Measurements from ENCODE around the gene TBX2.

Gene TBX2

GRCh38 chr17:61397086-61397842 lies 2.4 kb upstream of the TBX2 start:
- H3K9me3 ChIP-seq (ENCODE audit: control insufficient read depth, insufficient read depth, low read depth, low read length), result no peaks in the 10 kb centered on the region
- CTCF ChIA-PET, result interaction anchor here (0.6 kb wide), 2 partner anchors 110 to 244 kb away, joined by 3 to 4 read pairs; no protein-coding TSS in a partner anchor
- H3K36me3 ChIP-seq (ENCODE audit: control insufficient read depth in 2 of 2, insufficient read depth in 1 of 2, low read length in 2 of 2), result peaks cover 0 to 16% of the 10 kb centered on the region in 2 experiments; a peak in 1 of 3 replicates
- peaks cover 5% of the 10 kb centered on the region for H3K4me1 ChIP-seq (ENCODE audit: control insufficient read depth, insufficient read depth, low read length)
- POLR2A ChIA-PET, result no interaction called here
- no peak for TF ChIP-seq ZNF175 (tag by site-specific recombination; IDR thresholded peaks at IDR 0.05)
- TF ChIP-seq, protein P1, sequence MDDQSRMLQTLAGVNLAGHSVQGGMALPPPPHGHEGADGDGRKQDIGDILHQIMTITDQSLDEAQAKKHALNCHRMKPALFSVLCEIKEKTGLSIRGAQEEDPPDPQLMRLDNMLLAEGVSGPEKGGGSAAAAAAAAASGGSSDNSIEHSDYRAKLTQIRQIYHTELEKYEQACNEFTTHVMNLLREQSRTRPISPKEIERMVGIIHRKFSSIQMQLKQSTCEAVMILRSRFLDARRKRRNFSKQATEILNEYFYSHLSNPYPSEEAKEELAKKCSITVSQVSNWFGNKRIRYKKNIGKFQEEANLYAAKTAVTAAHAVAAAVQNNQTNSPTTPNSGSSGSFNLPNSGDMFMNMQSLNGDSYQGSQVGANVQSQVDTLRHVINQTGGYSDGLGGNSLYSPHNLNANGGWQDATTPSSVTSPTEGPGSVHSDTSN (CRISPR knock-in tag; IDR thresholded peaks at IDR 0.05), result 0 out of 2 replicates have a peak, but pooled peaks have one; percentile 39
- peak overlapping the region; percentile 26 for H3K4me3 ChIP-seq (ENCODE audit: low read depth, low read length)
- no peak overlapping the region for H3K27ac ChIP-seq (ENCODE audit: extremely low read depth, low read depth, low read length)

DNA sequence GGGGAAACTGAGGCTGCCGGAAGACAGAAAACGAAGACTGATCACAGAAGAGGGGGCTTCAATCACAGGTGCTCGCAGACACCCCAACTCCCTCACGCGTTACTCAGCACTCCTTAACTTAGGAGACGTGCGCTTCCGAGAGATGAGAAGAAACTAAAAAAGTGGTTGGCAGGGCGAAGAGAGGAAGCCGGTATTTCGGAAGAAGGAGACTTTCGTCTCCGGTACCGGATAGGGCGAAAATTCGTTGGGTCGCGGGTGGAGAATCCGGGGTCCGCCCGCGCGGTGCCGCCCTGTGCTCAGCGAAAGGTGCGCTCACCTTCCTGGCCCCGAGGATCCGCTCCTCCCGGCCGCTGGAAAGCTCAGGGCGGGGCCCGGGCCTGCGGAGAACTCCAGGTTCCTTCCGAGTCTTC lies 917 bp upstream of the TBX2 start:
- Histone ChIP-seq H3K9me3 (ENCODE audit: control insufficient read depth, insufficient read depth, low read depth, low read length) (no peaks in the 10 kb centered on the region), H3K36me3 (ENCODE audit: control insufficient read depth in 2 of 2, insufficient read depth in 1 of 2, low read length in 2 of 2) (peaks cover 5 to 23% of the 10 kb centered on the region in 2 experiments; a peak in 2 of 3 replicates), H3K27ac (ENCODE audit: extremely low read depth, low read depth, low read length) (peak overlapping the region; percentile 97; the same call in 1 of the 2 replicates), H3K4me3 (ENCODE audit: low read depth, low read length) (peak overlapping the region; percentile 81), H3K4me1 (ENCODE audit: control insufficient read depth, insufficient read depth, low read length) (peaks cover 5% of the 10 kb centered on the region)
- ChIA-PET POLR2A (interaction anchor here (0.6 to 2.8 kb wide), 4 partner anchors 11 to 656 kb away, joined by 3 to 29 read pairs (median 12); no protein-coding TSS in a partner anchor), CTCF (interaction anchor here (0.7 to 5.1 kb wide), 3 partner anchors 9 to 14 kb away, joined by 3 to 28 read pairs (median 10); no protein-coding TSS in a partner anchor)
- TF ChIP-seq ZNF677 (tag by site-specific recombination; IDR thresholded peaks at IDR 0.05) (no peak), ZNF18 (tag by site-specific recombination; IDR thresholded peaks at IDR 0.05) (no peak), OVOL3 (tag by site-specific recombination; IDR thresholded peaks at IDR 0.05) (no peak), ZNF701 (tag by site-specific recombination; IDR thresholded peaks at IDR 0.05) (no peak), ZNF501 (tag by site-specific recombination; IDR thresholded peaks at IDR 0.05) (no peak), ZNF639 (tag by site-specific recombination; IDR thresholded peaks at IDR 0.05) (no peak), ZNF792 (tag by site-specific recombination; IDR thresholded peaks at IDR 0.05) (no peak), ZNF341 (tag by site-specific recombination; IDR thresholded peaks at IDR 0.05; ENCODE audit: low read depth) (no peak), ZNF530 (tag by site-specific recombination; IDR thresholded peaks at IDR 0.05; ENCODE audit: low read depth) (no peak), SCRT1 (tag by site-specific recombination; IDR thresholded peaks at IDR 0.05; ENCODE audit: borderline replicate concordance) (no peak), ZNF610 (tag by site-specific recombination; IDR thresholded peaks at IDR 0.05; ENCODE audit: borderline replicate concordance) (no peak), ZNF350 (tag by site-specific recombination; IDR thresholded peaks at IDR 0.05) (no peak), ZNF560 (tag by site-specific recombination; IDR thresholded peaks at IDR 0.05; ENCODE audit: borderline replicate concordance) (no peak), BCL11A (tag by site-specific recombination; IDR thresholded peaks at IDR 0.05; ENCODE audit: low read depth) (no peak), ZNF19 (tag by site-specific recombination; IDR thresholded peaks at IDR 0.05; ENCODE audit: low read depth) (no peak), ZBTB20 (tag by site-specific recombination; IDR thresholded peaks at IDR 0.05) (peak; percentile 94), ZNF621 (tag by site-specific recombination; IDR thresholded peaks at IDR 0.05) (no peak), MEIS1 (CRISPR knock-in tag; IDR thresholded peaks at IDR 0.05; ENCODE audit: borderline replicate concordance) (no peak), ZNF488 (tag by site-specific recombination; IDR thresholded peaks at IDR 0.05) (no peak), ZIC2 (tag by site-specific recombination; IDR thresholded peaks at IDR 0.05) (no peak)
- TF ChIP-seq, protein P2, sequence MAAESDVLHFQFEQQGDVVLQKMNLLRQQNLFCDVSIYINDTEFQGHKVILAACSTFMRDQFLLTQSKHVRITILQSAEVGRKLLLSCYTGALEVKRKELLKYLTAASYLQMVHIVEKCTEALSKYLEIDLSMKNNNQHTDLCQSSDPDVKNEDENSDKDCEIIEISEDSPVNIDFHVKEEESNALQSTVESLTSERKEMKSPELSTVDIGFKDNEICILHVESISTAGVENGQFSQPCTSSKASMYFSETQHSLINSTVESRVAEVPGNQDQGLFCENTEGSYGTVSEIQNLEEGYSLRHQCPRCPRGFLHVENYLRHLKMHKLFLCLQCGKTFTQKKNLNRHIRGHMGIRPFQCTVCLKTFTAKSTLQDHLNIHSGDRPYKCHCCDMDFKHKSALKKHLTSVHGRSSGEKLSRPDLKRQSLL (tag by site-specific recombination; IDR thresholded peaks at IDR 0.05), result no peak
- TF ChIP-seq, protein P3, sequence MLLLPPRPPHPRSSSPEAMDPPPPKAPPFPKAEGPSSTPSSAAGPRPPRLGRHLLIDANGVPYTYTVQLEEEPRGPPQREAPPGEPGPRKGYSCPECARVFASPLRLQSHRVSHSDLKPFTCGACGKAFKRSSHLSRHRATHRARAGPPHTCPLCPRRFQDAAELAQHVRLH (tag by site-specific recombination; IDR thresholded peaks at IDR 0.05), result no peak
- TF ChIP-seq, protein P4, sequence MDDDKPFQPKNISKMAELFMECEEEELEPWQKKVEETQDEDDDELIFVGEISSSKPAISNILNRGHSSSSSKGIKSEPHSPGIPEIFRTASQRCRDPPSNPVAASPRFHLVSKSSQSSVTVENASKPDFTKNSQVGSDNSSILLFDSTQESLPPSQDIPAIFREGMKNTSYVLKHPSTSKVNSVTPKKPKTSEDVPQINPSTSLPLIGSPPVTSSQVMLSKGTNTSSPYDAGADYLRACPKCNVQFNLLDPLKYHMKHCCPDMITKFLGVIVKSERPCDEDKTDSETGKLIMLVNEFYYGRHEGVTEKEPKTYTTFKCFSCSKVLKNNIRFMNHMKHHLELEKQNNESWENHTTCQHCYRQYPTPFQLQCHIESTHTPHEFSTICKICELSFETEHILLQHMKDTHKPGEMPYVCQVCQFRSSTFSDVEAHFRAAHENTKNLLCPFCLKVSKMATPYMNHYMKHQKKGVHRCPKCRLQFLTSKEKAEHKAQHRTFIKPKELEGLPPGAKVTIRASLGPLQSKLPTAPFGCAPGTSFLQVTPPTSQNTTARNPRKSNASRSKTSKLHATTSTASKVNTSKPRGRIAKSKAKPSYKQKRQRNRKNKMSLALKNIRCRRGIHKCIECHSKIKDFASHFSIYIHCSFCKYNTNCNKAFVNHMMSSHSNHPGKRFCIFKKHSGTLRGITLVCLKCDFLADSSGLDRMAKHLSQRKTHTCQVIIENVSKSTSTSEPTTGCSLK (tag by site-specific recombination; IDR thresholded peaks at IDR 0.05), result no peak
